ENCODE results near the gene MATN4. TPM values are rescaled to one million over a fixed set of nuclear protein-coding genes. Genes with fewer than 3 reads are reported as not detected.
A peak's percentile ranks its signal among the peaks of the same experiment; 100 is the strongest.

The MATN4 gene
- total and polyA plus RNA-seq, 12 donors: 0.06 to 0.37 (median 0.16) TPM; not detected in 8

- Histone ChIP-seq H3K36me3 (replicated peaks in 1 of 2) (peaks cover 0 to 4% of the 10 kb centered on the region in 2 donors), H3K27me3 (no peaks in the 10 kb centered on the region), H3K27ac (peak overlapping the region; percentile 87 to 98 (median 94)), H3K9me3 (replicated peaks in 1 of 3) (no peaks in the 10 kb centered on the region), H3K4me3 (no peak overlapping the region), H3K4me1 (replicated peaks in 1 of 2) (peaks cover 94 to 97% of the 10 kb centered on the region in 2 donors)
- 28 to 45% (median 42%) methylated on average over 5 of the region's 5 CpGs for WGBS, 4 donors
- TF ChIP-seq CTCF (IDR thresholded peaks at IDR 0.05) (no peak), POLR2A (IDR thresholded peaks at IDR 0.05) (no peak)
- peak in 6 of 7 donors; percentile 56 to 80 (median 67) for DNase-seq
- intact Hi-C loops (cut with DNase I): no loop called here
These were observed 32.2 kb upstream of the MATN4 start for GRCh38 chr20:45340236-45340847.

DNA sequence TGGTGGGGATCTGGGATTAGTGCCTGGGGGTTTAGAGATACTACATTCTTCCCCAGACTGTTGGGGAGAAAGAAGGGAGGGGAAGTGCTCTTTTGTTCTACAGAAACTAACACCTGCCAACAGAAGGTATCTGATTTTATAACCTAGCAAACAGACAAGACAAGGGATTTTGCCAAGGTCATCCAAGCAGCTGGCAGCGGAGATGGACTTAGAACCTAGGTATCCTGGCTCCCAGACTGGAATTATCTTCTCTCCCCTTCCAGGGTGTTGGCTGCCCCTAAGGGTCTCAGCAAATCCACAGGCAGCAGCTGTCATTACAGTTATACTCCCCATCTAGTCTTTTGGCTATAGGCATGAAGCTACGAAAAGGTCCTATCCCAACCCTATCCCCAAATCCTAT, 31.7 kb upstream of the MATN4 start:
- H3K36me3 ChIP-seq (replicated peaks in 1 of 2): peaks cover 0 to 9% of the 10 kb centered on the region in 2 donors
- no peak for DNase-seq
- intact Hi-C loops (cut with DNase I): no loop called here
- H3K4me1 ChIP-seq (replicated peaks in 1 of 2): peaks cover 89 to 92% of the 10 kb centered on the region in 2 donors
- no peak overlapping the region for H3K4me3 ChIP-seq
- TF ChIP-seq CTCF (IDR thresholded peaks at IDR 0.05) (no peak), POLR2A (IDR thresholded peaks at IDR 0.05) (no peak)
- peak overlapping the region; percentile 87 to 98 (median 94) for H3K27ac ChIP-seq
- H3K27me3 ChIP-seq: no peaks in the 10 kb centered on the region
- H3K9me3 ChIP-seq (replicated peaks in 1 of 3): no peaks in the 10 kb centered on the region
- 64 to 77% (median 74%) methylated on average over 2 of the region's 2 CpGs for WGBS, 4 donors

- Histone ChIP-seq H3K4me1 (replicated peaks in 1 of 2) (peaks cover 83 to 85% of the 10 kb centered on the region in 2 donors), H3K36me3 (replicated peaks in 1 of 2) (peaks cover 0 to 11% of the 10 kb centered on the region in 2 donors), H3K27ac (peak overlapping the region; percentile 87 to 98 (median 94)), H3K27me3 (no peaks in the 10 kb centered on the region), H3K4me3 (no peak overlapping the region), H3K9me3 (replicated peaks in 1 of 3) (no peaks in the 10 kb centered on the region)
- no peak for DNase-seq
- intact Hi-C loops (cut with DNase I): no loop called here
- WGBS, 4 donors: 76 to 88% (median 78%) methylated on average over 6 of the region's 6 CpGs
- TF ChIP-seq CTCF (IDR thresholded peaks at IDR 0.05) (no peak), POLR2A (IDR thresholded peaks at IDR 0.05) (no peak)
These were observed 31.0 kb upstream of the MATN4 start for GRCh38 chr20:45339084-45339483.

DNA sequence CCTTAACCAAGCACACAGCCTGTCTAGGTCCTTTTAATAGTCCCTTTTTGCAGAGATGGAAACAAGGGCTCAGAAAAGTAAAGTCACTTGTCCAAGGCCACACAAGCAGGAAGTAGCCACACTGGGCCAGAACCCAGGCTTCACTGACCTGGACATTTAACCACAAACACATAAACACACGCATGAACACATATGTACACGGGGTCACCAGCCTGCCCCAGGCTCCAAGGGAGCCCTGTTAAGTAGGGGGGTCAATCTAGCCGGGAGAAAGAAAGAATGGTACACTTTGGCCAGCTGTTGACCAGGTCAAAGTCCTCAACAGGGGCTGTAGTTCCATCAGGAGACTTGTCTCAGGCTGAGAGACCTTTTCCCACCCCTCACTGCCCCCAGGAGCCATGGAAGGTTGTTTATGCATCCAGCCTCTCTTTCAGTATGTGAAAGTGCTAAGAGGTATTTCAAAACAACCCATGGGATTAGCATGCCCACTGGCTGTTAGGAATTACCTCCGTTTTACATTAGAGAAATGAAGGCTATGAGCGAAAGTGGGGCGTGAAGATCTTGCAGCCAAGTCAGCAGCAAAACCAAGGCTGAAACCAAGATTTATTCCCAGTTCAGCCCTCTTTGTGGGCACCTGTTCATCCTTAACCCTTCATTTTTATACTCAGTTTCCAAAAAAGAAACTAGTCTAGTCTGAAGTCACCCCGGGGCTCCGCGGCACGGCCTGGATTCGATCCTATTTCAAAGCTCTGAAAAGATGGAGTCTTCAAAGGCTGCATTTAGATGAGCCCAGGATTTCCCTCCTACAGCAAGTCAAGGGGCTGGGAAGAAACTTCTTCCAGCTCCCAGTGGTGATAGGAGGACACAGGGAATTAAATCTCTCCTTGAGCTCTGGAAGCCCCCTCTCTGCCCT, 30.3 kb upstream of the MATN4 start:
- WGBS, 4 donors: 74 to 92% (median 80%) methylated on average over 8 to 11 of the region's 11 CpGs
- intact Hi-C loops (cut with DNase I): no loop called here
- Histone ChIP-seq H3K9me3 (replicated peaks in 1 of 3) (no peaks in the 10 kb centered on the region), H3K27me3 (no peaks in the 10 kb centered on the region), H3K4me3 (no peak overlapping the region), H3K4me1 (replicated peaks in 1 of 2) (peaks cover 76 to 78% of the 10 kb centered on the region in 2 donors), H3K27ac (peak overlapping the region; percentile 86 to 98 (median 94)), H3K36me3 (replicated peaks in 1 of 2) (peaks cover 0 to 11% of the 10 kb centered on the region in 2 donors)
- DNase-seq: no peak
- TF ChIP-seq CTCF (IDR thresholded peaks at IDR 0.05) (no peak), POLR2A (IDR thresholded peaks at IDR 0.05) (no peak)

All from adrenal gland (tissue), 12 donors.